Fibroblast of the aortic adventitia (primary cell): ENCODE measurements around the gene PITX1. TPM values are rescaled to one million over a fixed set of nuclear protein-coding genes. Genes with fewer than 3 reads are reported as not detected.
"Not testable (repeated sequence)": the region's sequence is repeated elsewhere in the genome, so short reads cannot be mapped to it uniquely, and the experiment has no call there.

ENCODE experiments used
- DNase-seq: peaks from one replicate; pipeline ENCODE4 v3.0.0-alpha.2; 2010; ENCODE audit warnings: low read depth
- H3K4me3 ChIP-seq: 2 replicates; pipeline ENCODE4 v1.5.1; 2011; ENCODE audit warnings: low read depth, mild to moderate bottlenecking, control low read depth, low read length, moderate library complexity
- total RNA-seq: library from RNA; depleted of rRNA; stranded (reverse); fragments of >200 nt; gene quantifications from 2 replicates; pipeline ENCODE4 v1.2.3, GENCODE V29; 2012; ENCODE audit warnings: low replicate concordance
- TF ChIP-seq, protein P1 (sequence below): IDR thresholded peaks from 2 replicates; pipeline ENCODE4 v1.5.1; 2011; ENCODE audit warnings: mild to moderate bottlenecking, low read length, control low read depth, inconsistent platforms; ENCODE audit not compliant: insufficient read depth

PITX1 gene
- total RNA-seq, result 1.5 TPM in 1 of 2 replicates, not detected in the other

DNA sequence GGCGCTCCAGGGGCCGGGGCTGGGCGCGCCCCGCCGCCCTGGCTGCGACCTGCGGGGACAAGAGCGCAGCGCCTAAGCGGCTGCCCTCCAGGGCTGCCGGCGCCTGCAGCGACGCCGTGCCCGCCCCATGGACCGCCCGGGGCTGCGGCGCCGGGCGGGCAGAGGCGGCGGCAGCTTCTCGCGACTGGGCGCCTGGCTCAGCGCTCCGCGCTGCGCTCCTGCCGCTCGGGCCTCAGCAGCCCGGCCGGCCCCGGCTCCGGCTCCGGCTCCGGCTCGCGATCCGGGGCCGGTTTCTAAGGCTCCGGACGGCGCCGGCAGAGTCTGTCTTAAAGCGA, at the start of gene PITX1:
Gene PITX1 (minus strand): TSS at position 328 of the 335 bp plus-strand sequence. CDS start 347 bp downstream, outside the sequence.
- peak within 1 kb of the TSS; percentile 67 for H3K4me3 ChIP-seq
- TF ChIP-seq, protein P1, sequence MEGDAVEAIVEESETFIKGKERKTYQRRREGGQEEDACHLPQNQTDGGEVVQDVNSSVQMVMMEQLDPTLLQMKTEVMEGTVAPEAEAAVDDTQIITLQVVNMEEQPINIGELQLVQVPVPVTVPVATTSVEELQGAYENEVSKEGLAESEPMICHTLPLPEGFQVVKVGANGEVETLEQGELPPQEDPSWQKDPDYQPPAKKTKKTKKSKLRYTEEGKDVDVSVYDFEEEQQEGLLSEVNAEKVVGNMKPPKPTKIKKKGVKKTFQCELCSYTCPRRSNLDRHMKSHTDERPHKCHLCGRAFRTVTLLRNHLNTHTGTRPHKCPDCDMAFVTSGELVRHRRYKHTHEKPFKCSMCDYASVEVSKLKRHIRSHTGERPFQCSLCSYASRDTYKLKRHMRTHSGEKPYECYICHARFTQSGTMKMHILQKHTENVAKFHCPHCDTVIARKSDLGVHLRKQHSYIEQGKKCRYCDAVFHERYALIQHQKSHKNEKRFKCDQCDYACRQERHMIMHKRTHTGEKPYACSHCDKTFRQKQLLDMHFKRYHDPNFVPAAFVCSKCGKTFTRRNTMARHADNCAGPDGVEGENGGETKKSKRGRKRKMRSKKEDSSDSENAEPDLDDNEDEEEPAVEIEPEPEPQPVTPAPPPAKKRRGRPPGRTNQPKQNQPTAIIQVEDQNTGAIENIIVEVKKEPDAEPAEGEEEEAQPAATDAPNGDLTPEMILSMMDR, result no peak
- peak; percentile 37 for DNase-seq

DNA sequence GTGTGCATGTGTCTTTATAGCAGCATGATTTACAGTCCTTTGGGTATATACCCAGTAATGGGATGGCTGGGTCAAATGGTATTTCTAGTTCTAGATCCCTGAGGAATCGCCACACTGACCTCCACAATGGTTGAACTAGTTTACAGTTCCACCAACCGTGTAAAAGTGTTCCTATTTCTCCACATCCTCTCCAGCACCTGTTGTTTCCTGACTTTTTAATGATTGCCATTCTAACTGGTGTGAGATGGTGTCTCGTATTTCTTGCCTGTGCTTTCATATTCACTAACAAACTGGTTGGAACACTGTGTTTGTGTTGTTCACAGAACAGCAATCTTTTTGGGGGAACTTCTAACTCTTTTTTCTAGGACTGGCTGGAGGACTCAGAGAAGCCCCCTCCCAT, 49.3 kb upstream of the PITX1 start:
- DNase-seq, H3K4me3 ChIP-seq: not testable (repeated sequence)

DNA sequence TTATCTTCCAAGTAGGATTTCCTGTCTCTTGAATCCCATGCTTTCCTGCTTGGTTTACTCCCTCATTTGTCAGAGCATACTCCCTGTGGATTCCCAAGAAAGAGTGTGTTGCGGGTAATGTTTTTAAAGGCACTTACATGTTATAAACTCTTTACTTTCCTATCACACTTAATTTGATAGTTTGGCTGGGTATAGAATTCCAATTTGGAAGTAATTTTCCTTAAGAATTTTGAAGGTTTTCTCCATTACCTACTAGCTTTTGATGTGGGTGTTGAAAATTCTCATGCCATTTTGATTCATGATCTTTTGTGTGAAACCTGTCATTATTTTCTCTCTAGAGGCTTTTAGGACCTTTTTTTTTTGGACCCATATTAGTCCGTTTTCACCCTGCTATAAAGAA, 47.2 kb upstream of the PITX1 start:
- no peak for DNase-seq
- no peak overlapping the region for H3K4me3 ChIP-seq
- TF ChIP-seq, protein P1, result no peak

DNA sequence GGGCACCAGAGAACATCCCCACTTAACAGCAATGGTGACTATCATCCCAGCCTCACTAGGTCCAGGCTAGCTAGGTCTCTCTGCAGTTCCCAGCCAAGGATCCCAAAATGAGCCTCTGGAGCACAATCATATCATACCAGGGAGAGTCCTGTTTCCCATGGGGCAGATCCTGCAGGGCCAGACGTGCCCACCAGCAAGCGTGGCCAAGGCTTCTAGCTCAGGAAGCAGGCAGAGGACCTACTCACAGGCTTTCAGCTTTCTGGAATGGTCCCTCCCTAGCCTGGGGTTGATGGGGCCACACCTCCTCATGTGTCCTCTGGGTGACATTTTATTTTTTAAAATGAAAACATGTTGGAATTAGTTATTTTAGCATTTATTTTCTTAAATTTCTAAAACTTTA, 45.7 kb upstream of the PITX1 start:
- no peak for DNase-seq
- no peak overlapping the region for H3K4me3 ChIP-seq
- TF ChIP-seq, protein P1, result no peak

DNA sequence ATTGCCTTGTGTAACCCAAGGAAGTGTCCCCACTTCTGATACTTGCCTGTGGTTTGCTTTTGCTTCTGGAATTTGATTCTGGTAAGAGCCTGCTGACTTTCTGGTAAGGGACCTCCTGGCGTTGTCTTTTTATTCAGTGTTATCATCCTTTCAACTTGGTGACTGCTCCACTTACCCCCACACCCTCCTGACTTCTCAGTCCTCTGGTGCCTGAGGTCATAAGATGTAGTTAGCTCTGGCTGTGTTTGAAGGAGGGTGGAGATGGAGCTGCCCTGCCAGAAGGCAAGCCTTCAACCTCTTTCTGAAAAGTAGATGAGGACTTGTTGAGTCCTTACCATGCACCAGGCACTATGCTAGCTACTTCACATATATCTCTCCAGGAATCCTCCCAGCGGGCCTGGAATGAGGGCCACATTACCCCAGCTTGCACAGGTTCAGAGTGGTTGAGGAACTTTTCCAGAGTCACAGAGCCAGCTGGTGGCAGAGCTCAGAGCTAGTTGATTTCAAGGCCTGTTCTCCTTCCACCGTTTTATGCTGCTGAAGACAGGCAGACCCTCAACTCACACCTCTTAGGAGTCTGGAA, 45.2 kb upstream of the PITX1 start:
- no peak for DNase-seq

DNA sequence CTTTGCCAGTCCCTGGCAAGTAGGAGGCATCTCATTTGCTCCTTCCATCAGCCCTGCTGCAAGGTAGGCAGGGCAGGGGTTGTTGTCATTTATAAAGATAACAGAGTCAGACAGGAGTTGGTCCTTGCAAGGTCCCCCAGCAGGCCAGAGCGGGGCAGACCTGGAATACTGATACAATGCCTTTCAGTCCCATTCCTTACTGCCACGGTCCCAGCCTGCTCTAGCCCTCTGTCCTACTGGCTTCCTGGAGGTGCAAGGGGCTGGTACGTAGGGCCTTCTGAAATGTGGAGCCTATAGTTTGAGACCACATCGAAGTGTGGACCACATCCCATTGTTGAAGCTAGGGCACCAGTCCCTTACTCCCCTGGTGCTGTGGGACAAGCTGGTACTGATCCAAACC, 42.8 kb upstream of the PITX1 start:
- DNase-seq, result no peak
- TF ChIP-seq, protein P1, result no peak

More for the DNA sequence above, 45.2 kb upstream of the PITX1 start:
- TF ChIP-seq, protein P1, result no peak
- no peak overlapping the region for H3K4me3 ChIP-seq

DNA sequence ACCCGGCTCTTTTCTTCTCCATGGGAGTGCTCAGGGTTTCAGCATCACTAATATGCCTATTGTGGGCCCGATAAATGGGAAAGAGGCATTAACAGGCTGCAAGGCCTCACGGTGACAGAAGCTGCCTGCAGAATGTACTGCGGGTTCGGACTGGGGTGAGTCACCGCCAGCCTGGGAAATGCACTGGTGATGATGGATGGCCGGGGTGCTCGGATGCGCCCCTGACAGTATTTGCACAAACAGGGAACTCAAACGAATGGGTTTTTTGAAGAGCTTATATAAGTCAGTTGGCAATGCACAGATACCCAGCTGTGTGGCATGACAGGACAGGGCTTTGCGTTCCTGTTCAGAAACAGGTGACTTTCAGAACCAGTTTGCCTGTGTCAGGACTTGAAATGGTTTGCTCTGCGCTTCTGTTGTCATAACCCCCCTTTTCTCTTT, 42.0 kb upstream of the PITX1 start:
- no peak for DNase-seq
- no peak overlapping the region for H3K4me3 ChIP-seq
- TF ChIP-seq, protein P1, result no peak

More for the DNA sequence above, 42.8 kb upstream of the PITX1 start:
- H3K4me3 ChIP-seq, result no peak overlapping the region
